ENCODE results near the gene M1AP. TPM values are rescaled to one million over a fixed set of nuclear protein-coding genes. Genes with fewer than 3 reads are reported as not detected.

M1AP gene
- total and polyA plus RNA-seq, 11 donors = 0.07 to 0.88 (median 0.21) TPM; not detected in 6

- no peak overlapping the region for H3K27ac ChIP-seq
- ATAC-seq = no peak
- intact Hi-C loops (cut with DNase I) = loop anchor here in 8 of 10 donors (5.0 to 10.0 kb wide), 6 partner anchors 178 to 913 kb away; no protein-coding TSS in a partner anchor
Observed at GRCh38 chr2:74694281-74694680, 46.2 kb upstream of the M1AP start.

GRCh38 chr2:74693668-74694067, 45.5 kb upstream of the M1AP start:
- H3K4me1 ChIP-seq = peaks cover 0 to 11% (median 0%) of the 10 kb centered on the region in 12 donors
- no peaks in the 10 kb centered on the region for H3K9me3 ChIP-seq
- H3K36me3 ChIP-seq = no peaks in the 10 kb centered on the region
- DNase-seq (no peak), ATAC-seq (no peak)
- intact Hi-C loops (cut with DNase I) = loop anchor here in 8 of 10 donors (5.0 to 10.0 kb wide), 6 partner anchors 179 to 914 kb away; no protein-coding TSS in a partner anchor
- H3K27ac ChIP-seq = no peak overlapping the region
- H3K27me3 ChIP-seq = peaks cover 0 to 8% (median 0%) of the 10 kb centered on the region in 9 donors
- H3K4me3 ChIP-seq = no peak overlapping the region
- WGBS, 4 donors = 68 to 85% (median 75%) methylated on average over 1 of the region's 1 CpG
- TF ChIP-seq POLR2A (IDR thresholded peaks at IDR 0.05) (no peak), CTCF (IDR thresholded peaks at IDR 0.05) (no peak)

More at GRCh38 chr2:74694281-74694680, 46.2 kb upstream of the M1AP start:
- Histone ChIP-seq H3K9me3 (no peaks in the 10 kb centered on the region), H3K4me3 (no peak overlapping the region), H3K4me1 (peaks cover 0 to 11% (median 0%) of the 10 kb centered on the region in 12 donors), H3K27me3 (peaks cover 0 to 8% (median 0%) of the 10 kb centered on the region in 9 donors), H3K36me3 (no peaks in the 10 kb centered on the region)
- no peak for DNase-seq
- 61 to 68% (median 65%) methylated on average over 3 of the region's 3 CpGs for WGBS, 4 donors
- TF ChIP-seq POLR2A (IDR thresholded peaks at IDR 0.05) (no peak), CTCF (IDR thresholded peaks at IDR 0.05) (no peak)

- no peak overlapping the region for H3K27ac ChIP-seq
- H3K9me3 ChIP-seq = no peaks in the 10 kb centered on the region
- H3K4me1 ChIP-seq = peaks cover 0 to 11% (median 0%) of the 10 kb centered on the region in 12 donors
- no peak for TF ChIP-seq POLR2A (IDR thresholded peaks at IDR 0.05)
- TF ChIP-seq CTCF (IDR thresholded peaks at IDR 0.05) = no peak
- H3K36me3 ChIP-seq = no peaks in the 10 kb centered on the region
- H3K27me3 ChIP-seq = peaks cover 0 to 8% (median 0%) of the 10 kb centered on the region in 9 donors
- ATAC-seq = no peak
- no peak overlapping the region for H3K4me3 ChIP-seq
- no peak for DNase-seq
- intact Hi-C loops (cut with DNase I) = loop anchor here in 8 of 10 donors (5.0 to 10.0 kb wide), 6 partner anchors 179 to 914 kb away; no protein-coding TSS in a partner anchor
Observed at GRCh38 chr2:74693213-74693612, 45.1 kb upstream of the M1AP start.

GRCh38 chr2:74691929-74692328, 43.8 kb upstream of the M1AP start:
- Histone ChIP-seq H3K36me3 (no peaks in the 10 kb centered on the region), H3K9me3 (no peaks in the 10 kb centered on the region), H3K27ac (no peak overlapping the region), H3K4me3 (no peak overlapping the region), H3K4me1 (peaks cover 0 to 11% (median 0%) of the 10 kb centered on the region in 12 donors), H3K27me3 (peaks cover 0 to 8% (median 0%) of the 10 kb centered on the region in 9 donors)
- intact Hi-C loops (cut with DNase I) = loop anchor here in 9 of 10 donors (1.0 to 10.0 kb wide), 8 partner anchors 180 to 915 kb away; no protein-coding TSS in a partner anchor
- DNase-seq (no peak), ATAC-seq (no peak)
- TF ChIP-seq CTCF (IDR thresholded peaks at IDR 0.05) = no peak
- no peak for TF ChIP-seq POLR2A (IDR thresholded peaks at IDR 0.05)
- 76 to 81% (median 77%) methylated on average over 5 of the region's 5 CpGs for WGBS, 4 donors

Data from heart left ventricle (tissue), 16 donors.